K562 (cell line): ENCODE data around the gene CELF4. TPM values are rescaled to one million over a fixed set of nuclear protein-coding genes. Genes with fewer than 3 reads are reported as not detected.

Experiments
- ATAC-seq: fragments of 200-7000 bp; cut with Tn5 transposase; 3 replicates; pipeline ENCODE4 v1.9.1; 2020; ENCODE audit warnings: moderate library complexity
- BruUV-seq: library from RNA; stranded (reverse); fragments of 400-500 nt; replicated peaks from 2 replicates; lab custom pipeline; 2021; lab: Mats Ljungman, UMichigan
- CTCF ChIA-PET: fragments of 300-600 bp; formaldehyde crosslinking; extraction: SDS; loops from one replicate; lab custom pipeline; 2021; ENCODE audit warnings: low intra/inter-chr PET ratio; lab: Yijun Ruan, JAX
- POLR2A ChIA-PET: fragments of 300-600, 350-650 bp; sonication (Branson Sonifier 250); formaldehyde crosslinking; extraction: SDS; loops from one replicate; lab custom pipeline; 2021; ENCODE audit warnings: antibody characterized with exemption, inconsistent platforms; lab: Yijun Ruan, JAX
- DNase-seq, 4 experiments: peaks; one replicate each; pipeline versions ENCODE4 v3.0.0 to v3.0.0-alpha.2; 2011 to 2018; ENCODE audit warnings: low spot score in 3 of 4, mixed read lengths in 3 of 4; ENCODE audit errors: extremely low read depth in 1 of 4
- FAIRE-seq: peaks from 2 replicates; lab custom pipeline; 2011; peaks lifted over from hg19 to GRCh38; lab: Jason Lieb, UNC
- H2AFZ ChIP-seq: 2 replicates; pipeline ENCODE4 v1.6.0; 2011; ENCODE audit warnings: low read depth, low read length, control low read depth, inconsistent platforms
- H3K27ac ChIP-seq: fragments of 200-600 bp; 3 replicates; pipeline ENCODE4 v1.8.0; 2011; ENCODE audit warnings: low read depth, mild to moderate bottlenecking, control low read depth, inconsistent platforms, low read length, moderate library complexity, mixed read lengths; ENCODE audit errors: extremely low read depth
- H3K27me3 ChIP-seq, 2 experiments: fragments of 300-600 bp in 1 of 2; 2 replicates in 1 of 2; 3 replicates in 1 of 2; pipeline versions ENCODE4 v1.6.0 to v1.8.0; 2011; ENCODE audit warnings: inconsistent platforms in 2 of 2, low read length in 2 of 2, mild to moderate bottlenecking in 1 of 2, mixed read lengths in 1 of 2, moderate library complexity in 1 of 2; ENCODE audit not compliant: control insufficient read depth in 2 of 2, insufficient read depth in 2 of 2
- H3K36me3 ChIP-seq: fragments of 300-600 bp; 3 replicates; pipeline ENCODE4 v1.8.0; 2011; ENCODE audit warnings: mild to moderate bottlenecking, low read length, inconsistent platforms; ENCODE audit not compliant: control insufficient read depth, insufficient read depth
- H3K4me1 ChIP-seq, 2 experiments: fragments of 200-600 bp in 1 of 2; replicated peaks in 1 of 2; 2 replicates in 1 of 2; 3 replicates in 1 of 2; pipeline versions ENCODE4 v1.5.1 to v1.8.0; 2011; ENCODE audit warnings: inconsistent platforms in 2 of 2, low read length in 2 of 2, mild to moderate bottlenecking in 1 of 2, mixed read lengths in 1 of 2, moderate library complexity in 1 of 2; ENCODE audit not compliant: control insufficient read depth in 2 of 2, insufficient read depth in 2 of 2
- H3K4me2 ChIP-seq: 2 replicates; pipeline ENCODE4 v1.6.1; 2011; ENCODE audit warnings: low read length, control low read depth, inconsistent platforms, mixed read lengths; ENCODE audit not compliant: insufficient read depth
- H3K4me3 ChIP-seq: fragments of 200-600 bp; sonication (generic), shearing (Covaris generic); 2 replicates; pipeline ENCODE4 v1.5.1; 2016; ENCODE audit warnings: control low read depth, inconsistent platforms
- H3K79me2 ChIP-seq: fragments of 200-600 bp; 3 replicates; pipeline ENCODE4 v1.8.0; 2011; ENCODE audit warnings: low read length, inconsistent platforms; ENCODE audit not compliant: control insufficient read depth, insufficient read depth
- H3K9ac ChIP-seq, 2 experiments: 2 replicates each; pipeline versions ENCODE4 v1.6.0 to v1.6.1; 2011; ENCODE audit warnings: low read depth in 2 of 2, low read length in 2 of 2, control low read depth in 1 of 2, inconsistent platforms in 1 of 2, mild to moderate bottlenecking in 1 of 2, mixed read lengths in 1 of 2; ENCODE audit not compliant: insufficient read depth in 1 of 2
- H3K9me1 ChIP-seq: one replicate; pipeline ENCODE4 v1.6.0; 2011; ENCODE audit warnings: inconsistent platforms, mild to moderate bottlenecking, low read length, moderate library complexity; ENCODE audit not compliant: control insufficient read depth, insufficient read depth
- H3K9me3 ChIP-seq: replicated peaks from 2 replicates; pipeline ENCODE4 v1.5.1; 2011; ENCODE audit warnings: low read depth, low read length, inconsistent platforms; ENCODE audit not compliant: control insufficient read depth, insufficient read depth
- H4K20me1 ChIP-seq: replicated peaks from 2 replicates; pipeline ENCODE4 v1.6.1; 2011; ENCODE audit warnings: low read length, inconsistent platforms, mixed read lengths; ENCODE audit not compliant: control insufficient read depth, insufficient read depth
- CBX1 ChIP-seq: sonication (generic); IDR thresholded peaks from 2 replicates; pipeline ENCODE4 v1.6.1; 2016; ENCODE audit warnings: antibody characterized with exemption, low read depth, mild to moderate bottlenecking
- DACH1 ChIP-seq: fragments of 450-650 bp; IDR thresholded peaks from 2 replicates; pipeline ENCODE4 v1.6.1; 2018; ENCODE audit not compliant: partially characterized antibody
- E2F3 ChIP-seq: fragments of 250-450 bp; sonication (Bioruptor Pico); IDR thresholded peaks from 2 replicates; pipeline ENCODE4 v1.4.0; 2020; ENCODE audit warnings: mild to moderate bottlenecking
- MAZ ChIP-seq, 2 experiments: fragments of 450-650 bp in 1 of 2; sonication (generic) in 1 of 2; formaldehyde crosslinking; IDR thresholded peaks in 1 of 2; conservative IDR thresholded peaks in 1 of 2; 2 replicates each; pipeline versions ENCODE4 v1.4.0 to v1.5.0; 2020; ENCODE audit warnings: mild to moderate bottlenecking in 1 of 2, missing genetic modification reagents in 1 of 2
- NCOA2 ChIP-seq, 2 experiments: fragments of 450-650 bp; IDR thresholded peaks; 2 replicates each; pipeline ENCODE4 v1.6.1; 2018; ENCODE audit warnings: mild to moderate bottlenecking in 2 of 2, moderate library complexity in 1 of 2; ENCODE audit not compliant: partially characterized antibody in 2 of 2
- PRPF4 ChIP-seq: fragments of 200-400 bp; formaldehyde crosslinking; IDR thresholded peaks from one replicate; pipeline ENCODE4 v1.6.1; 2017; ENCODE audit warnings: low read length, low read depth, mild to moderate bottlenecking; ENCODE audit not compliant: insufficient read depth, poor library complexity, severe bottlenecking
- REST ChIP-seq, 2 experiments: fragments of 450-650 bp; formaldehyde crosslinking in 1 of 2; IDR thresholded peaks; 2 replicates each; pipeline versions ENCODE4 v1.4.0 to v1.6.1; 2014 to 2020; ENCODE audit warnings: mild to moderate bottlenecking in 2 of 2, borderline replicate concordance in 1 of 2, low read depth in 1 of 2
- RNF219 ChIP-seq: fragments of 250-450 bp; sonication (Bioruptor Pico); IDR thresholded peaks from 2 replicates; pipeline ENCODE4 v1.5.0; 2022; ENCODE audit warnings: mild to moderate bottlenecking
- SAP30 ChIP-seq: fragments of 200-600 bp; sonication (generic); IDR thresholded peaks from 2 replicates; pipeline ENCODE4 v1.6.1; 2012; ENCODE audit warnings: borderline replicate concordance, low read depth, mild to moderate bottlenecking, moderate library complexity, low read length, control low read depth, inconsistent platforms; ENCODE audit not compliant: insufficient read depth, poor library complexity, severe bottlenecking
- TAF1 ChIP-seq: IDR thresholded peaks from 2 replicates; pipeline ENCODE4 v1.6.1; 2011; ENCODE audit warnings: mild to moderate bottlenecking, low read length, moderate library complexity; ENCODE audit not compliant: insufficient read depth, control insufficient read depth, severe bottlenecking; ENCODE audit errors: extremely low read depth
- WGBS: fragments of 100-300 bp; shearing (Covaris generic); methylation state at CpG from one replicate; pipeline ENCODE4 v1.1.6; 2016; ENCODE audit warnings: low coverage, mixed read lengths; ENCODE audit not compliant: insufficient coverage; ENCODE audit errors: missing lambda C conversion rate; 5-methylcytosine and 5-hydroxymethylcytosine counted together
- in situ Hi-C: fragments of 300-500 bp; cut with MboI; formaldehyde crosslinking; loops from 4 replicates; pipeline ENCODE4 v1.15.0; 2018; ENCODE audit warnings: inconsistent platforms, mixed read lengths
- intact Hi-C: fragments of 100-400 bp; cut with micrococcal nuclease; formaldehyde crosslinking; loops from 2 replicates; pipeline ENCODE4 v1.14.2; 2022
- polyA plus RNA-seq, 8 experiments: library from polyadenylated mRNA; depleted of rRNA in 4 of 8; stranded (reverse) in 5 of 8; unstranded in 3 of 8; fragments of >200 nt; fragmentation: Nextera tagmentation in 2 of 8; fragmentation: Illumina TruSeq in 1 of 8; extraction: Ambion mirVana in 2 of 8; extraction: Trizol in 1 of 8; gene quantifications; 2 replicates each; pipeline versions ENCODE4 v1.2.1 to v1.2.3, GENCODE V29; 2011 to 2014; ENCODE audit warnings: inconsistent platforms in 1 of 8, missing spikeins in 1 of 8
- total RNA-seq, 7 experiments: library from RNA; depleted of rRNA in 6 of 7; stranded (reverse); fragments of >200 nt in 6 of 7; fragmentation: Illumina TruSeq in 2 of 7; extraction: Trizol in 2 of 7; gene quantifications; 2 replicates each; pipeline versions ENCODE4 v1.2.1 to v1.2.3, GENCODE V29; 2011 to 2021; ENCODE audit warnings: low replicate concordance in 1 of 7

Gene CELF4
- total and polyA plus RNA-seq, 9 of the 15 experiments (the other 6 are each of a cell fraction or from before 2014, with no cell fraction given), result 0.04 to 0.24 (median 0.07) TPM; not detected in 3

DNA sequence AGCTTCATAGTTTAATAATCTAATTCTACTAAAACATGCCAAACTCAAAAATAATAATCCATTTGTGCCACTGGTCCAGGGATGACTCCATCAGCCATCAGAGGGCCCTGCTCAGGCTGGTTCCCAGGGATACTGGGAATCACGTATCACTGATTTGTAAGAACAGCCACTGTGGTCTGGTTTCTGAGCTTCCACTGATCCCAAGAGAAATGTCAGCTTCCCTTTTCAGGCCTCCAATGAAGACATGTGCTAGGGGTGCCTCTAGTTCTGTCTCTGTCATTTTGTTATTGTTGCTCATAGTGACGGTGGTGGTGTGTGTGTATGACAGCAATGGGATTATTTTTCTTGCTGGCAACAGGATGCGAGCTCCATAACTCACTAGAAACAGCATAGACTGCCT is 83.2 kb downstream of the CELF4 start:
- H4K20me1 ChIP-seq, result no peaks in the 10 kb centered on the region; the same call in 1 of the 2 replicates
- BruUV-seq, result no TSS peak
- CTCF ChIA-PET, result no interaction called here
- in situ Hi-C loops, result loop anchor here (25.0 kb wide), 1 partner anchor 545 kb away; no protein-coding TSS in a partner anchor
- no peak for ATAC-seq
- intact Hi-C loops, result no loop called here
- H3K4me2 ChIP-seq, result no peak overlapping the region
- 0% methylated on average over 3 of the region's 3 CpGs for WGBS
- H3K4me1 ChIP-seq, result peaks cover 0 to 8% of the 10 kb centered on the region in 2 experiments; a peak in 2 of 5 replicates
- H3K9me3 ChIP-seq, result no peaks in the 10 kb centered on the region
- H2AFZ ChIP-seq, result no peak overlapping the region
- no peaks in the 10 kb centered on the region for H3K79me2 ChIP-seq
- H3K36me3 ChIP-seq, result no peaks in the 10 kb centered on the region
- H3K4me3 ChIP-seq, result no peak overlapping the region
- no peaks in the 10 kb centered on the region for H3K9me1 ChIP-seq
- no peak overlapping the region for H3K27ac ChIP-seq
- POLR2A ChIA-PET, result interaction anchor here (1.0 kb wide), 1 partner anchor 9 kb away, joined by 3 read pairs; no protein-coding TSS in a partner anchor
- no peak overlapping the region for H3K9ac ChIP-seq
- FAIRE-seq, result no peak
- DNase-seq, result no peak
- H3K27me3 ChIP-seq, result peaks cover 0 to 10% of the 10 kb centered on the region in 2 experiments; a peak in 1 of 5 replicates
- no peak for TF ChIP-seq NCOA2 (IDR thresholded peaks at IDR 0.05; ENCODE audit: partially characterized antibody in 2 of 2)
- TF ChIP-seq MAZ (CRISPR knock-in tag; conservative IDR thresholded peaks at IDR 0.05 in 1 of 2, IDR thresholded peaks at IDR 0.05 in 1 of 2), result no peak
- TF ChIP-seq CBX1, result no peak
- TF ChIP-seq SAP30, result no peak
- no peak for TF ChIP-seq DACH1
- TF ChIP-seq TAF1, result no peak
- no peak for TF ChIP-seq PRPF4
- TF ChIP-seq RNF219 (CRISPR knock-in tag), result no peak
- no peak for TF ChIP-seq E2F3 (CRISPR knock-in tag)
- TF ChIP-seq REST (IDR thresholded peaks at IDR 0.05; ENCODE audit: borderline replicate concordance), result no peak
- no peak for TF ChIP-seq REST (CRISPR knock-in tag; IDR thresholded peaks at IDR 0.05; ENCODE audit: low read depth)
